NCI-H524 treated with DMSO at 0.1 percent for 48 hours (cell line): Measurements from ENCODE around the gene NEK1.

Source experiments
- DNase-seq: peaks from one replicate; lab custom pipeline; 2025; lab: John Stamatoyannopoulos, UW

The NEK1 gene

DNA sequence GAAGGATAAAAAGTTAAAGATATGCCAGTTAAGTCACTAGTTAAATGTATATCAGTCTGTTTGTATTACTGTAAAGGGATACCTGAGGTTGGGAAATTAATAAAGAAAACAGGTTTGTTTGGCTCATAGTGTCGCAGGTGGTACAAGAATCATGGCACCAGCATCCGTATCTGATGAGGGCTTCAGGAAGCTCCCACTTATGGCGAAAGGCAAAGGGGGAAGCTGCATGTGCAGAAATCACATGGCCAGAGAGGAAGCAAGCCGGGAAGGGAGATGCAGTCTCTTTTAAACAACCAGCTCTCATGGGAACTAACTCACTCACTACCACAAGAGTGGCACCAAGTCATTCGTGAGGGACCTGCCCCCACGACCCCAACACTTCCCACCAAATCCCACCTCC, 249.8 kb downstream of the NEK1 start:
- no peak for DNase-seq

DNA sequence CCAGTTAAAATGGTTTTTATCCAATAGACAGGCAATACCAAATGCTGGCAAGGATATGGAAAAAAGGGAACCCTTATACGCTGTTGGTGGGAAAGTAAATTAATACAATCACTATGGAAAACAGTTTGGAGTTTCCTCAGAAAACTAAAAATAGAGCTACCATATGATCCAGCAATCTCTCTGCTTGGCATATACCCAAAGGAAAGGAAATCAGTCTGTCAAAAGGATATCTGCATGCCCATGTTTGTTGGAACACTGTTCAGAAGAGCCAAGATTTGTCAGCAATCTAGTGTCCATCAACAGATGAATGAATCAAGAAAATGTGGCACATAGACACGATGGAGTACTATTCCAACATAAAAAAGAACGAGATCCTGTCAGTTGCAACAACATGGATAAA, 250.6 kb downstream of the NEK1 start:
- no peak for DNase-seq

DNA sequence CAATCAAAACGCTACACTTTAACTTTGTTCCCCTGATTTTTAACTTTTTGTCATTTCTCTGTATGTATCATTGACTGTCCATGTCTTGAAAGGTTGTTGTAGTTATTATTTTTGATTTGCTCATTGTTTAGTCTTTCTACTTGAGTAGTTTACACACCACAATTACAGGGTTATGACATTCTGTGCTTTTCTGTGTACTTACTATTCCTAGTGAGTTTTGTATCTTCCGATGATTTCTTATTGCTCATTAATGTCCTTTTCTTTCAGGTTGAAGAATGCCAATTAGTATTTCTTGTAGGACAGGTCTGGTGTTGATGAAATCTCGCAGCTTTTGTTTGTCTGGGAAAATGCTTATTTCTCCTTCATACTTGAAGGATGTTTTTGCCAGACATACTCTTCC, 252.4 kb downstream of the NEK1 start:
- no peak for DNase-seq

DNA sequence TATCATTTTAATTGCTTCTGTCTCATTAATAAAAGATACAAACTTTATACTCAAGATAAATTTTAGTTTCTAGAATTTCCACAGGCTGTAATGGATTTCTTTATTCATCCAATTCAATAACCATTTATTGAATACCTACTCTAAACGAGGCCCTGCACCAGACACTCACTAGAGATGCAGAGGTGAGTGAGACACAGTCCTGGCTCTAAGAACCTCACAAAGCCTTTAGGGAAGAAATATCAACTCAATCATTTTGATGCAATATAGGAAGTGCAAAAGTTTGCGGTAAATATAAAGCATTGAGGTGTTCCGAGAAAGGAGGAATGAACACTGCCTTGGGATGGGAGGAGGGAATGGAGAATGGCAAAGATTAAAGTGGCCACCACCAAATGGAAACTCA, 260.0 kb downstream of the NEK1 start:
- DNase-seq: no peak

DNA sequence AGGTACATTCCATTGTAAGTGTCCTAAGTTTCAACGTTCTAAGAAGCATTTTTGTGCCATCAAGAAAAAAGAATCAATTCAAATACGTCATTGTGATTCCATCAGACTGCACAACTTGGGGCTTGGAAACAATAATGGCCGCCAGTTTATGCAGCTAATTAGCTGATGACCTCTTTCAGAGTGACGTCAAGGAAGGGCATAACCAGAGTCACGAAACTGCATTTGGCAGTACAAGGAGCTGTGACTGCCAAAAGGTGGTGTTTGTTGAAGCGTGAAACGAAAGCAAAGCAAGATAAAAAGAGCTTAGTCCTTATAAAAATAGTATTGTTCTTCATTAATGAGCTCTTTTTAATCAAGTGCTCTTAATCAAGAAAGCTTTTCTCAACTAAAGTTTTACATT, 260.5 kb downstream of the NEK1 start:
- DNase-seq: no peak

DNA sequence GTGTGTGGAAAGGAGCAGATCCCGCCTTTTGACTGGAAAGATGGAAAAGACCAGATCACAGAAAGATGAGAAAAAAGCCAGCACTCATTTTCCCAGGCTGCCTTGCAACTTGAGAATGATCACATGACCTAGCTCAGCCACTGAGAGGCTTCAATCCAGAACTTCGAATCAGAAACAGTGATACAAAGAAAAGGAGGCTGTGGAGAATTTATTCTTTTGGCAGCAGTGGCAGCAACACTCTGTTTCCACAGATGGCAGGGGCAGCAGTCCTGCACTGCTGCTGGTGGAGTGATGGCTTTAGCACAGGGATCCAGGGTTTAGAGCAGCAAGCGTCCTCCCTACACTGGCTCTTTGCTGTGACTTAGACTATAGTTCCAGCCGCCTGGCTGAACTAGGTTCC, 263.8 kb downstream of the NEK1 start:
- no peak for DNase-seq

DNA sequence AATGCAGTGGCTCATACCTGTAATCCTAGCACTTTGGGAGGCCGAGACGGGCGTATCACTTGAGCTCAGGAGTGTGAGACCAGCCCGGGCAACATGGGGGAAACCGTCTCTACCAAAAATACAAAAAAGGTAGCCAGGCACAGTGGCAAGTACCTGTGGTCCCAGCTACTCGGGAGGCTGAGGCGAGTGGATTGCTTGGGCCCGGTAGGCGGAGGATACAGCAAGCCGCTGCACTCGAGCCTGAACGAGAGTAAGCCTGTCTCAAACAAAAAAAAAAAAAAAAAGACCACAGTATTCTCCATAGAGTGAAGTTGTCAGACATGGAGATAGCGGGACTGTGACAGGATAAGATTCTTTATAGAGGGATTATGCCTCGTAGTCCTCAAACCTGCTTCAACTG, 265.5 kb downstream of the NEK1 start:
- DNase-seq: no peak

DNA sequence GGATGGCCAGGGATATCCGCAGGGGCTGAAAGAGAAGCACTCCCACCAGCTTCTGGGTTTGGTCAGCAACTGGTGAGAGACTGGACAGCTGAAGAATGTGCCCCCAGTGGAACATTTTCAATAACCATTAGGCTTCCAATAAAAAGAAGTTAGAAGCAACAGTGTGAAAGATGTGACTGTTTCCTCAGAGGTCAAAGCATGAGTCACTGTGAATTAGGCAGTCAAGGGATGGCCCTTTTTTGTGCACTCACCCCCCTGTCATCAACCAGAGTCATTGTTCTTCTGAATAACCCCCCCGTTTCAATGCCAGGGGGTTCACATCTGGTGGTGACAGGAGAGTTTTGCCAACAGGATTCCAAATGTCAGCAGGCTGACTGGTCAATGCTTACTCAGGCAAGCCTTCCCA, 267.1 kb downstream of the NEK1 start:
- no peak for DNase-seq
